Activated T-helper 17 cell treated with anti-CD3 and anti-CD28 coated beads, Interleukin-2, amount 50 U/mL, for 72 hours (primary cell): Measurements from ENCODE around the gene ART1. TPM values are rescaled to one million over a fixed set of nuclear protein-coding genes. Genes with fewer than 3 reads are reported as not detected.

Experiments
- ATAC-seq: fragments of 150-1000 bp; cut with Tn5 transposase; replicated peaks from 2 replicates; pipeline ENCODE4 v1.10.0; 2021; ENCODE audit warnings: mild to moderate bottlenecking, moderate library complexity
- H3K27ac Mint-ChIP-seq: one replicate; pipeline ENCODE4 v1.8.0; 2022; ENCODE audit warnings: mixed read lengths
- H3K27me3 Mint-ChIP-seq: one replicate; pipeline ENCODE4 v1.8.0; 2022; ENCODE audit warnings: mixed read lengths
- H3K36me3 Mint-ChIP-seq: one replicate; pipeline ENCODE4 v1.8.0; 2022; ENCODE audit warnings: low read depth, mild to moderate bottlenecking, mixed read lengths
- H3K4me1 Mint-ChIP-seq: one replicate; pipeline ENCODE4 v1.8.0; 2022; ENCODE audit warnings: mixed read lengths
- H3K4me3 Mint-ChIP-seq: one replicate; pipeline ENCODE4 v1.8.0; 2022; ENCODE audit warnings: mild to moderate bottlenecking, mixed read lengths
- H3K9me3 Mint-ChIP-seq: one replicate; pipeline ENCODE4 v1.8.0; 2022; ENCODE audit warnings: mixed read lengths
- total RNA-seq, 2 donors: library from RNA; stranded (reverse); gene quantifications; one replicate each; pipeline ENCODE4 v1.2.3, GENCODE V29; 2022

The ART1 gene
- total RNA-seq, 2 donors from 2014 or later = not detected

DNA sequence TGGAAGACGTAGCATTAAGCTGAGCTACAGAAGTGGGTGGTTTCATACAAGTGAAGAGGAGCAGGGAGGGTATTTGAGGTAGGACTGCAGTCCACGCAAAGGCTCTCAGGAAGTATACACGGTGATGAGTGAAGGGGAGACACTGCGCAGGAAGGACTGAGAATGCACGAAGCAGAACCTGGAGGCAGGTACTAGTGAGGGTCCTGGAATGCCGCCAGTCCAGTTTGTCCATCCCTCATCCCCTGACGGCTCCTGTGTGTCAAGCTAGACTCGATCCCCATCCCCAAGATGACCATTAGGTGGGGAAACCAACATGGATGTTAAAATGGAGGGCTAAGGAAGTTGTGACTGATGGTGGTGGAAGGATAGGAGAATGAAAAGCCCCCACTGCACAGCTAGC lies 26.9 kb upstream of the ART1 start:
- Mint-ChIP-seq H3K36me3 (no peaks in the 10 kb centered on the region), H3K9me3 (no peaks in the 10 kb centered on the region)

DNA sequence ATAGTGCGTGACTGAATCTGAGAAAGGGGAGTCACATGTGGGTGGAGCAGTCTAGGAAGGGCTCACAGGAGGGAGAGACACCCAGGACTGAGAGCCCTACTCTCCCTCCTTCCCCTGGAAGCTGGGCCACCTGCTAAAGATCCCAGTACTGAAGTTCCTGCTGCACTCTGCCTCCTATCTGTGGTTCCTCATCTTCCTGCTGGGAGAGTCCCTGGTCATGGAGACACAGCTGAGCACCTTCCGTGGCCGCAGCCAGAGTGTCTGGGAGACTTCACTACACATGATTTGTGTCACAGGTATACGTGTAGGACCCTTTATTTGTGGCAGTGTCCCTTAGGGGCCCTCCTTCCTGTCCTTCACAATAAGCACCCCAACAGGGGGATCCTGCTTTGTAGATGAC lies 22.4 kb upstream of the ART1 start:
- ATAC-seq = no peak
- H3K4me3 Mint-ChIP-seq = no peak overlapping the region
- no peaks in the 10 kb centered on the region for H3K36me3 Mint-ChIP-seq
- H3K9me3 Mint-ChIP-seq = no peaks in the 10 kb centered on the region
- no peak overlapping the region for H3K27ac Mint-ChIP-seq
- H3K27me3 Mint-ChIP-seq = no peaks in the 10 kb centered on the region
- H3K4me1 Mint-ChIP-seq = peaks cover 5% of the 10 kb centered on the region

More for the DNA sequence above, 26.9 kb upstream of the ART1 start:
- Mint-ChIP-seq H3K4me1 (peaks cover 7% of the 10 kb centered on the region), H3K4me3 (no peak overlapping the region), H3K27ac (no peak overlapping the region), H3K27me3 (peaks cover 4% of the 10 kb centered on the region)
- no peak for ATAC-seq

DNA sequence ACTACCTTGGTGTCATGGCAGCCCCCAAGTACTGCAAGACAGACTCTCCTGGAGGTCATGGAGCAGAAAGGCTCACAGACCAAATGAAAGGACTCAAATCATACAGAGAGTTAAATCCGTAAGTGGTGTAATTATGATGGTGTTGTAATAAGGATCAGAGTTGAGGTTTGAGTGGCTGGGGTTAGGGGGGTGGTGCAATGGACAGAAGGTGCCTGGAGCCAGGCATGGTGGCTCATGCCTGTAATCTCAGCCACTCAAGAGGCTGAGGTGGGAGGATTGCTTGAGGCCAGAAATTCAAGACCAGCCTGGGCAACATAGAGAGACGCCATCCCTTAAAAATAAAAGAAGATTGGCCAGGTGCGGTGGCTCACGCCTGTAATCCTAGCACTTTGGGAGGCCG lies 21.8 kb upstream of the ART1 start:
- H3K36me3 Mint-ChIP-seq = no peaks in the 10 kb centered on the region
- no peak overlapping the region for H3K4me3 Mint-ChIP-seq
- H3K27me3 Mint-ChIP-seq = no peaks in the 10 kb centered on the region
- peaks cover 5% of the 10 kb centered on the region for H3K4me1 Mint-ChIP-seq
- ATAC-seq = no peak
- H3K9me3 Mint-ChIP-seq = no peaks in the 10 kb centered on the region
- no peak overlapping the region for H3K27ac Mint-ChIP-seq

DNA sequence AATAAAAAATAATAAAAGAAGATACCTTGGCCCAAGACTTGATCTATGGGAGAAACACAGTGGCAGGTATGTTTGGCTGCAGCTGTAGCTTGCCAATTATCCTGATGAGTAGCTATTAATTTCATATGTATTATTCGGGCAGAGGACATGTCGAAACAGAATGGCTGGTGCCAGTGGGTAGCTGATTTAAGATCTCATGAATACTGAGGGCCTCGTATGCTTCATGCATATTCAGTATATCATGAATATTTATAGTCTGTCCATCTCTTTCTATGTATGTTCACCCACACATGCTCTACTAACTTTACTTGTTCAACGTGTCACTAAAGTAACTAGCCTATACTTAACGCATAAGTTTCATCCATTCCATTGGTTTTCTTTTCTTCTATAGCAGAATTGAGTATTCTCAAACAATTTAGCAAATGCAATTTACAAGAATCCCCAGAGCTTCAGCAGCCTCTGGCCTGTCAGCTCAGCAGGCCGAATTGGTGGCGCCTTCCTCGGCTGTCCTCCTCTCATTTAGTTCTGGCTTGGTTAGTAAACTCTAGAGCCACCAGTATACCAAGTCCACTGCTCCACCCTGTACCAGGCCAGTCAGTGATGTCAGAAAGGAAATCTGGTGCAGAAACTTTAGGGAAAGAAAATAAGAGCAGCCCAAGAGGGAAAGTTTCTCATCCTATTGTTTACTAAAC lies 21.0 kb upstream of the ART1 start:
- no peaks in the 10 kb centered on the region for H3K36me3 Mint-ChIP-seq
- ATAC-seq = no peak
- H3K27me3 Mint-ChIP-seq = no peaks in the 10 kb centered on the region
- no peak overlapping the region for H3K4me3 Mint-ChIP-seq
- H3K9me3 Mint-ChIP-seq = no peaks in the 10 kb centered on the region
- no peak overlapping the region for H3K27ac Mint-ChIP-seq
- H3K4me1 Mint-ChIP-seq = peaks cover 5% of the 10 kb centered on the region

GRCh38 chr11:3626250-3626960 lies 18.5 kb upstream of the ART1 start:
- no peaks in the 10 kb centered on the region for H3K9me3 Mint-ChIP-seq
- H3K27me3 Mint-ChIP-seq = no peaks in the 10 kb centered on the region
- no peak overlapping the region for H3K4me3 Mint-ChIP-seq
- no peak for ATAC-seq
- no peak overlapping the region for H3K27ac Mint-ChIP-seq
- H3K36me3 Mint-ChIP-seq = no peaks in the 10 kb centered on the region
- peaks cover 8% of the 10 kb centered on the region for H3K4me1 Mint-ChIP-seq

- Mint-ChIP-seq H3K36me3 (no peaks in the 10 kb centered on the region), H3K4me3 (no peak overlapping the region), H3K9me3 (no peaks in the 10 kb centered on the region), H3K27me3 (no peaks in the 10 kb centered on the region), H3K4me1 (peaks cover 10% of the 10 kb centered on the region), H3K27ac (no peak overlapping the region)
- ATAC-seq = no peak
These were observed 17.6 kb upstream of the ART1 start for GRCh38 chr11:3627291-3627690.

- peak; percentile 62 for ATAC-seq
- Mint-ChIP-seq H3K27ac (peak overlapping the region; percentile 17), H3K36me3 (no peaks in the 10 kb centered on the region), H3K27me3 (peaks cover 4% of the 10 kb centered on the region), H3K4me1 (peaks cover 10% of the 10 kb centered on the region), H3K4me3 (no peak overlapping the region), H3K9me3 (no peaks in the 10 kb centered on the region)
These were observed 13.6 kb upstream of the ART1 start for GRCh38 chr11:3631331-3631730.

- Mint-ChIP-seq H3K36me3 (no peaks in the 10 kb centered on the region), H3K4me3 (no peak overlapping the region), H3K9me3 (no peaks in the 10 kb centered on the region), H3K4me1 (peaks cover 5% of the 10 kb centered on the region), H3K27me3 (peaks cover 8% of the 10 kb centered on the region), H3K27ac (no peak overlapping the region)
- peak; percentile 42 for ATAC-seq
These were observed 12.8 kb upstream of the ART1 start for GRCh38 chr11:3632070-3632660.

GRCh38 chr11:3635641-3636375 lies 9.1 kb upstream of the ART1 start:
- no peaks in the 10 kb centered on the region for H3K36me3 Mint-ChIP-seq

DNA sequence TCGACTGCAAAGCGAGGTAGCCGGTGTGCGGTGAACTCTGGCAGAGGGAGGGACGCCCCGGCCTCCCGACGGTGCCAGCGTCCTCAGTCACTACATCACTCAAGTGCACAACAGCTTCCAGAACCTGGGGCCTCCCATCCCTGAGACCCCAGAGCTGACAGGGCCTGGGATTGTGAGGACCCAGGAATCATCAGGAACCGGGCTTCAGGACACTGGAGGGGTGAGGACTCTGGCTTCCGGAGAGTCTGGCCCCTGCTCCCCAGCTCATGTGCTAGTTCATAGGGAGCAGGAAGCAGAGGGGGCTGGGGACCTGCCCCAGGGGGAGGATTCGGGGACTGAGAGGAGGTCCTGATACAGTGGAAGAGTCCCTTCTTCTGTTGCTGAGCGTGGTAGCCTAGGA lies 7.7 kb upstream of the ART1 start:
- Mint-ChIP-seq H3K27ac (no peak overlapping the region), H3K9me3 (no peaks in the 10 kb centered on the region), H3K36me3 (no peaks in the 10 kb centered on the region), H3K4me3 (no peak overlapping the region), H3K4me1 (no peaks in the 10 kb centered on the region), H3K27me3 (peaks cover 12% of the 10 kb centered on the region)
- no peak for ATAC-seq

More at GRCh38 chr11:3635641-3636375, 9.1 kb upstream of the ART1 start:
- Mint-ChIP-seq H3K27me3 (peaks cover 8% of the 10 kb centered on the region), H3K4me3 (no peak overlapping the region), H3K9me3 (no peaks in the 10 kb centered on the region), H3K4me1 (peaks cover 5% of the 10 kb centered on the region), H3K27ac (peak overlapping the region; percentile 53)
- no peak for ATAC-seq

DNA sequence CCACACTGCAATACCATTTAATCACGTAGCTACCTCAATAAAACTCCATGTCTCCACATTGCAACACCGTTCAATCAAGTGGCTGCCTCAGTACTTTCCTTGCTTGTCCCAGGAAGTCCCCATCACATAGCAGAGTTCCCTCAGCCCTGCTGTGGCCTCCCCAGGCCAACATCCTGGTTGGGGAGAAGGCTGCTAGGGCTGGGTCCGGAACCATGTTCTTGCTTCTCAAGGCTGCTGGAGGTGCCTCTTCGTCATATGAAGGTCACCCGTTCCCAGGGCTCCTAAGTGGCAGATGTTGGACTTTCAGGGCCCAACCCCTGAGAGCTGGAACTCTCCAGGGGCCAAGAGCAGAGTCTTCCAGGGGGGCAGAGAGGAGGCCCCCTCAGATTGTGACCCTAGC lies 6.4 kb upstream of the ART1 start:
- peaks cover 12% of the 10 kb centered on the region for H3K27me3 Mint-ChIP-seq
- ATAC-seq = no peak
- H3K36me3 Mint-ChIP-seq = no peaks in the 10 kb centered on the region
- H3K4me1 Mint-ChIP-seq = no peaks in the 10 kb centered on the region
- no peak overlapping the region for H3K27ac Mint-ChIP-seq
- no peaks in the 10 kb centered on the region for H3K9me3 Mint-ChIP-seq
- H3K4me3 Mint-ChIP-seq = no peak overlapping the region

DNA sequence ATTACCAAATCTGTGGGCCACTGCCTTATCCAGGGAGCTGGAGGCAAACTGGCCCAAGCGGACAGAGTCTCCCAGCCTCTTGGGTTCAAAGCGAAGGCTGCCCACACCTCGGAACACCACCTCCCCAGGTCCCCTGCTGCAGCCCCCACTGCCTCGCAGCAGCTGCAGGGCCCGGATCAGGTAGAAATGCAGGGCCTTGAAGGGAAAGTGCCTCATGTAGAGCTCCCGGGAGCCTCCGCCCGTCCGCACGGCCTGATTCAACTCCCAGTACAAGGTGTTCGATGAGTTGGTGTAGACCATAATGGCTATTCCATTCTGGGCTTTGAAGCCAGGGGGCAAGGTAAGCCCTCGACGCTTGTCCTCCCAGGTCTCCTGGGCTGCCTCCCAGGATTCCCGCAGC lies 5.1 kb upstream of the ART1 start:
- Mint-ChIP-seq H3K27ac (no peak overlapping the region), H3K4me1 (no peaks in the 10 kb centered on the region), H3K4me3 (no peak overlapping the region), H3K27me3 (peaks cover 16% of the 10 kb centered on the region), H3K9me3 (no peaks in the 10 kb centered on the region), H3K36me3 (no peaks in the 10 kb centered on the region)
- ATAC-seq = no peak

- Mint-ChIP-seq H3K27ac (no peak overlapping the region), H3K36me3 (no peaks in the 10 kb centered on the region), H3K27me3 (peaks cover 16% of the 10 kb centered on the region), H3K4me3 (peak overlapping the region; percentile 65), H3K9me3 (no peaks in the 10 kb centered on the region), H3K4me1 (no peaks in the 10 kb centered on the region)
- ATAC-seq = no peak
These were observed 3.7 kb upstream of the ART1 start for GRCh38 chr11:3641191-3641590.

DNA sequence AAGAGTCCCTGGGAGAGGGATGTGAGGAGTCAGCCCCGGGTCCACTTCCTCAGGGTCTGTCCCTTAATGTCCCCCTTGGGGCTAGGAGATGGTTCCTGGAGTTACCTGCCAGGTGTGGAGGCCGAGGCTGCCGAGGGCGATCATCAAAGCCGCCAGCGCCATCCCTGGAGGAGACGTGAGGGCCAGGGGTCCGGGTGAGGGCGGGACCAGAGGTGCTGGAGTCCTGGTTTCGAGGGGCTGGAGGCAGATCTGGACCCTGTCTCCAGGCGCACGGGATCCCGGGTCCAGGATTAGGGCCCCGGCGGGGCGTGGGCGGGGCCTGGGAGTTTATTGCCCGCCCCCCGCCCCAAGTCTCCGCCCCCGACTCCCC lies 3.2 kb upstream of the ART1 start, which contains the start of gene ART5:
Gene ART5 (minus strand): TSS at position 292 of the 370 bp plus-strand sequence. CDS start 130 bp downstream, at position 162.
- Mint-ChIP-seq H3K4me1 (no peaks in the 10 kb centered on the region), H3K36me3 (no peaks in the 10 kb centered on the region), H3K27ac (no peak within 1 kb of the TSS), H3K27me3 (peaks cover 14% of the 10 kb centered on the region), H3K4me3 (peak within 1 kb of the TSS; percentile 65), H3K9me3 (no peaks in the 10 kb centered on the region)
- ATAC-seq = no peak
